Nephron (organoid): ENCODE measurements around the gene BCHE.

Experiments
- H3K27ac Mint-ChIP-seq, 3 experiments: 2 replicates each; pipeline ENCODE4 v1.8.0; 2020; ENCODE audit warnings: mixed read lengths in 3 of 3, mild to moderate bottlenecking in 2 of 3, moderate library complexity in 1 of 3
- H3K27me3 Mint-ChIP-seq: 2 replicates; pipeline ENCODE4 v1.8.0; 2021; ENCODE audit warnings: low read depth, mild to moderate bottlenecking, moderate library complexity, mixed read lengths
- H3K36me3 Mint-ChIP-seq: 2 replicates; pipeline ENCODE4 v1.8.0; 2020; ENCODE audit warnings: low read depth, mixed read lengths
- H3K4me1 Mint-ChIP-seq: 2 replicates; pipeline ENCODE4 v1.8.0; 2020; ENCODE audit warnings: mixed read lengths
- H3K4me3 Mint-ChIP-seq, 3 experiments: 2 replicates each; pipeline ENCODE4 v1.8.0; 2020; ENCODE audit warnings: mild to moderate bottlenecking in 3 of 3, mixed read lengths in 3 of 3, moderate library complexity in 2 of 3
- H3K9me3 Mint-ChIP-seq: 2 replicates; pipeline ENCODE4 v1.8.0; 2020; ENCODE audit warnings: mixed read lengths
- CTCF ChIP-seq, 3 experiments: fragments of 200-600 bp; sonication (generic); IDR thresholded peaks; one replicate each; pipeline ENCODE4 v1.5.0; 2021; ENCODE audit warnings: antibody characterized with exemption in 3 of 3; ENCODE audit not compliant: unreplicated experiment in 3 of 3

The BCHE gene

GRCh38 chr3:165784337-165784736 is 52.9 kb downstream of the BCHE start:
- Mint-ChIP-seq H3K4me1 (no peaks in the 10 kb centered on the region), H3K27me3 (no peaks in the 10 kb centered on the region), H3K9me3 (no peaks in the 10 kb centered on the region), H3K36me3 (peaks cover 3% of the 10 kb centered on the region), H3K4me3 (no peak overlapping the region), H3K27ac (no peak overlapping the region)
- TF ChIP-seq CTCF (IDR thresholded peaks at IDR 0.05; ENCODE audit: unreplicated experiment in 3 of 3): no peak

GRCh38 chr3:165783383-165783782 is 53.8 kb downstream of the BCHE start:
- no peaks in the 10 kb centered on the region for H3K9me3 Mint-ChIP-seq
- H3K27ac Mint-ChIP-seq: peak overlapping the region in 1 of 3 experiments; percentile 38
- no peak for TF ChIP-seq CTCF (IDR thresholded peaks at IDR 0.05; ENCODE audit: unreplicated experiment in 3 of 3)
- no peaks in the 10 kb centered on the region for H3K4me1 Mint-ChIP-seq
- no peak overlapping the region for H3K4me3 Mint-ChIP-seq
- no peaks in the 10 kb centered on the region for H3K27me3 Mint-ChIP-seq
- H3K36me3 Mint-ChIP-seq: peaks cover 3% of the 10 kb centered on the region

GRCh38 chr3:165778891-165779290 is 58.3 kb downstream of the BCHE start:
- TF ChIP-seq CTCF (IDR thresholded peaks at IDR 0.05; ENCODE audit: unreplicated experiment in 3 of 3): no peak
- no peaks in the 10 kb centered on the region for H3K27me3 Mint-ChIP-seq
- H3K27ac Mint-ChIP-seq: no peak overlapping the region
- no peak overlapping the region for H3K4me3 Mint-ChIP-seq
- H3K36me3 Mint-ChIP-seq: peaks cover 3% of the 10 kb centered on the region
- no peaks in the 10 kb centered on the region for H3K4me1 Mint-ChIP-seq
- H3K9me3 Mint-ChIP-seq: no peaks in the 10 kb centered on the region

GRCh38 chr3:165778456-165778855 is 58.8 kb downstream of the BCHE start:
- H3K27me3 Mint-ChIP-seq: no peaks in the 10 kb centered on the region
- no peaks in the 10 kb centered on the region for H3K9me3 Mint-ChIP-seq
- H3K4me1 Mint-ChIP-seq: no peaks in the 10 kb centered on the region
- H3K27ac Mint-ChIP-seq: no peak overlapping the region
- peaks cover 3% of the 10 kb centered on the region for H3K36me3 Mint-ChIP-seq
- no peak for TF ChIP-seq CTCF (IDR thresholded peaks at IDR 0.05; ENCODE audit: unreplicated experiment in 3 of 3)
- no peak overlapping the region for H3K4me3 Mint-ChIP-seq

- H3K27ac Mint-ChIP-seq: no peak overlapping the region
- H3K4me1 Mint-ChIP-seq: no peaks in the 10 kb centered on the region
- H3K36me3 Mint-ChIP-seq: no peaks in the 10 kb centered on the region
- no peak for TF ChIP-seq CTCF (IDR thresholded peaks at IDR 0.05; ENCODE audit: unreplicated experiment in 3 of 3)
- H3K9me3 Mint-ChIP-seq: no peaks in the 10 kb centered on the region
- no peaks in the 10 kb centered on the region for H3K27me3 Mint-ChIP-seq
- no peak overlapping the region for H3K4me3 Mint-ChIP-seq
These were observed 61.4 kb downstream of the BCHE start for GRCh38 chr3:165775824-165776223.

- Mint-ChIP-seq H3K9me3 (peaks cover 4% of the 10 kb centered on the region), H3K27me3 (no peaks in the 10 kb centered on the region), H3K4me3 (no peak overlapping the region), H3K36me3 (no peaks in the 10 kb centered on the region), H3K27ac (no peak overlapping the region), H3K4me1 (no peaks in the 10 kb centered on the region)
- TF ChIP-seq CTCF (IDR thresholded peaks at IDR 0.05; ENCODE audit: unreplicated experiment in 3 of 3): no peak
These were observed 66.4 kb downstream of the BCHE start for GRCh38 chr3:165770781-165771180.
